B cell (primary cell): ENCODE measurements around the gene GPR160. TPM values are rescaled to one million over a fixed set of nuclear protein-coding genes. Genes with fewer than 3 reads are reported as not detected.

Experiments
- ATAC-seq: fragments of 200-7000 bp; cut with Tn5 transposase; one replicate; pipeline ENCODE4 v1.10.0; 2021; ENCODE audit warnings: low read depth, mild to moderate bottlenecking, moderate number of reproducible peaks, moderate library complexity
- CTCF ChIA-PET: fragments of 350-600 bp; sonication (Branson Sonifier 250); formaldehyde crosslinking; loops from one replicate; lab custom pipeline; 2021; ENCODE audit warnings: antibody characterized with exemption, inconsistent platforms; lab: Charles Lee
- POLR2A ChIA-PET: fragments of 350-600 bp; sonication (Branson Sonifier 250); formaldehyde crosslinking; loops from one replicate; lab custom pipeline; 2021; ENCODE audit warnings: antibody characterized with exemption; lab: Charles Lee
- DNase-seq: peaks from one replicate; pipeline ENCODE4 v3.0.0; 2013
- H2AFZ ChIP-seq: 2 replicates; pipeline ENCODE4 v1.6.1; 2012; ENCODE audit warnings: mild to moderate bottlenecking, low read depth, low read length; ENCODE audit not compliant: insufficient read depth, poor library complexity, severe bottlenecking
- H3K27ac ChIP-seq, 2 donors: 1 replicate in 1 of 2; 2 replicates in 1 of 2; pipeline ENCODE4 v1.5.1; 2012 to 2013; ENCODE audit warnings: low read length in 2 of 2, mild to moderate bottlenecking in 2 of 2, moderate library complexity in 1 of 2
- H3K27me3 ChIP-seq, 4 experiments: fragments of 200-600 bp in 1 of 4; sonication (generic) in 1 of 4; replicated peaks in 1 of 4; 1 replicate in 2 of 4; 2 replicates in 2 of 4; pipeline versions ENCODE4 v1.6.1 to v1.7.0; 2013 to 2016; ENCODE audit warnings: low read length in 3 of 4, mild to moderate bottlenecking in 2 of 4, mixed read lengths in 1 of 4, moderate library complexity in 1 of 4; ENCODE audit not compliant: insufficient read depth in 4 of 4, control insufficient read depth in 3 of 4; ENCODE audit errors: control extremely low read depth in 1 of 4
- H3K36me3 ChIP-seq, 2 experiments: replicated peaks in 1 of 2; 1 replicate in 1 of 2; 2 replicates in 1 of 2; pipeline versions ENCODE4 v1.6.1 to v1.7.1; 2013; ENCODE audit warnings: low read length in 1 of 2; ENCODE audit not compliant: insufficient read depth in 2 of 2, control insufficient read depth in 1 of 2; ENCODE audit errors: control extremely low read depth in 1 of 2, extremely low read depth in 1 of 2
- H3K4me1 ChIP-seq, 2 donors: fragments of 200-600 bp in 1 of 2; sonication (generic) in 1 of 2; 1 replicate in 1 of 2; 2 replicates in 1 of 2; pipeline versions ENCODE4 v1.5.1 to v1.6.1; 2013 to 2017; ENCODE audit warnings: low read length in 2 of 2; ENCODE audit not compliant: control insufficient read depth in 2 of 2, insufficient read depth in 2 of 2
- H3K4me2 ChIP-seq: replicated peaks from 2 replicates; pipeline ENCODE3; 2012; ENCODE audit warnings: mild to moderate bottlenecking, low read depth, low read length; ENCODE audit not compliant: poor library complexity, severe bottlenecking
- H3K4me3 ChIP-seq, 5 experiments: fragments of 200-600 bp in 1 of 5; sonication (generic) in 1 of 5; 1 replicate in 3 of 5; 2 replicates in 2 of 5; pipeline versions ENCODE4 v1.5.1 to v1.7.0; 2011 to 2016; ENCODE audit warnings: low read length in 4 of 5, mild to moderate bottlenecking in 4 of 5, low read depth in 2 of 5, control low read depth in 1 of 5, moderate library complexity in 1 of 5; ENCODE audit not compliant: insufficient read depth in 1 of 5; ENCODE audit errors: control extremely low read depth in 1 of 5, extremely low read depth in 1 of 5
- H3K79me2 ChIP-seq: fragments of 200-600 bp; sonication (generic); one replicate; pipeline ENCODE4 v1.6.0; 2016; ENCODE audit warnings: low read length; ENCODE audit not compliant: control insufficient read depth, insufficient read depth
- H3K9ac ChIP-seq: fragments of 200-600 bp; sonication (generic); 2 replicates; pipeline ENCODE4 v1.6.1; 2017; ENCODE audit warnings: mild to moderate bottlenecking, low read length, moderate library complexity
- H3K9me3 ChIP-seq, 3 donors: one replicate each; pipeline versions ENCODE4 v1.6.1 to v1.7.1; 2013; ENCODE audit warnings: low read length in 2 of 3; ENCODE audit not compliant: control insufficient read depth in 2 of 3, insufficient read depth in 1 of 3; ENCODE audit errors: control extremely low read depth in 1 of 3
- H4K20me1 ChIP-seq: 2 replicates; pipeline ENCODE4 v1.6.0; 2012; ENCODE audit warnings: mild to moderate bottlenecking, low read length; ENCODE audit not compliant: insufficient read depth, control insufficient read depth, poor library complexity, severe bottlenecking
- H3K27ac Mint-ChIP-seq: one replicate; pipeline ENCODE4 v1.8.0; 2021; ENCODE audit warnings: mixed read lengths
- H3K27me3 Mint-ChIP-seq: one replicate; pipeline ENCODE4 v1.8.0; 2021; ENCODE audit warnings: mixed read lengths
- H3K4me1 Mint-ChIP-seq: one replicate; pipeline ENCODE4 v1.8.0; 2021; ENCODE audit warnings: mixed read lengths
- H3K4me3 Mint-ChIP-seq: one replicate; pipeline ENCODE4 v1.8.0; 2021; ENCODE audit warnings: mixed read lengths
- H3K9me3 Mint-ChIP-seq: one replicate; pipeline ENCODE4 v1.8.0; 2022; ENCODE audit warnings: mixed read lengths; ENCODE audit not compliant: insufficient read depth
- EZH2 ChIP-seq: IDR thresholded peaks from 2 replicates; pipeline ENCODE4 v1.6.1; 2012; ENCODE audit warnings: borderline replicate concordance, low read depth, mild to moderate bottlenecking, moderate library complexity, low read length; ENCODE audit not compliant: insufficient read depth, poor library complexity, severe bottlenecking
- WGBS: methylation state at CpG from one replicate; pipeline ENCODE4 v1.1.5; 2013; ENCODE audit warnings: missing lambda C conversion rate; ENCODE audit not compliant: insufficient coverage; 5-methylcytosine and 5-hydroxymethylcytosine counted together
- intact Hi-C: fragments of 100-400 bp; cut with micrococcal nuclease; formaldehyde crosslinking; loops from one replicate; pipeline ENCODE4 v1.10.0; 2022
- polyA plus RNA-seq: library from polyadenylated mRNA; depleted of rRNA; stranded (reverse); fragments of >200 nt; gene quantifications from 2 replicates; pipeline ENCODE4 v1.2.3, GENCODE V29; 2012
- total RNA-seq, 2 donors: library from RNA; stranded (reverse); fragments of 120-200 nt in 1 of 2; gene quantifications; 1 replicate in 1 of 2; 2 replicates in 1 of 2; pipeline versions ENCODE4 v1.2.3 to v1.2.4, GENCODE V29; 2013 to 2022
- TF ChIP-seq, protein P1 (sequence below): fragments of 200-600 bp; IDR thresholded peaks from one replicate; pipeline ENCODE4 v1.8.0; 2022; ENCODE audit warnings: antibody characterized with exemption, mild to moderate bottlenecking

Gene GPR160
- total and polyA plus RNA-seq, 2 donors (not counting 1 experiment from before 2014, with no cell fraction given), result 17.4 to 17.5 TPM

DNA sequence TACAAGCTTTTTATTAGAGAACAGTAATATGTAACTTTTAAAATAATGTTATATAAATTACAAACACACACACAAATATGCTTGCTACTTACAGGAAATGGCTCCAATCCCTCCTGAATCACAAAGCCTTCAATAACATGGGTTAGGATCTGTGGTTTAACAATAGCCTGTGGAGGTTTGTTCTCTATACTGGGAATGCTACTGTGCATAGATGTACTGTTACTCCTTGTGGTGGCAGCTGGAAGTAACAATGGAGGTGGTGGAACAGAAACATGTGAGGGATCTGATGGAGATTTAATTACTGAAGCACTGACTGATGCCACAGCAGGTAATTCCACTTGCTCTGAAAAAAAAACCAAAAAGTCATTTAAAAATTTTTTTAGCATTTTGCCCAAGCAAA, 79.3 kb downstream of the GPR160 start:
- Histone ChIP-seq H3K9ac (no peak overlapping the region), H3K4me2 (no peak overlapping the region), H4K20me1 (no peaks in the 10 kb centered on the region), H3K9me3 (no peaks in the 10 kb centered on the region), H3K27me3 (no peaks in the 10 kb centered on the region), H3K36me3 (peaks cover 21 to 75% of the 10 kb centered on the region in 2 experiments), H3K79me2 (peaks cover 14% of the 10 kb centered on the region), H3K4me3 (no peak overlapping the region), H3K27ac (no peak overlapping the region), H2AFZ (no peak overlapping the region), H3K4me1 (no peaks in the 10 kb centered on the region)
- ATAC-seq (no peak), DNase-seq (no peak)
- Mint-ChIP-seq H3K27ac (no peak overlapping the region), H3K27me3 (no peaks in the 10 kb centered on the region), H3K4me1 (no peaks in the 10 kb centered on the region), H3K9me3 (no peaks in the 10 kb centered on the region), H3K4me3 (no peak overlapping the region)
- ChIA-PET POLR2A (interaction anchor here (0.5 kb wide), 1 partner anchor 16 kb away, joined by 5 read pairs; no protein-coding TSS in a partner anchor), CTCF (interaction anchor here (0.7 to 1.8 kb wide), 4 partner anchors 13 to 252 kb away, joined by 3 to 5 read pairs (median 4); no protein-coding TSS in a partner anchor)
- TF ChIP-seq, protein P1, sequence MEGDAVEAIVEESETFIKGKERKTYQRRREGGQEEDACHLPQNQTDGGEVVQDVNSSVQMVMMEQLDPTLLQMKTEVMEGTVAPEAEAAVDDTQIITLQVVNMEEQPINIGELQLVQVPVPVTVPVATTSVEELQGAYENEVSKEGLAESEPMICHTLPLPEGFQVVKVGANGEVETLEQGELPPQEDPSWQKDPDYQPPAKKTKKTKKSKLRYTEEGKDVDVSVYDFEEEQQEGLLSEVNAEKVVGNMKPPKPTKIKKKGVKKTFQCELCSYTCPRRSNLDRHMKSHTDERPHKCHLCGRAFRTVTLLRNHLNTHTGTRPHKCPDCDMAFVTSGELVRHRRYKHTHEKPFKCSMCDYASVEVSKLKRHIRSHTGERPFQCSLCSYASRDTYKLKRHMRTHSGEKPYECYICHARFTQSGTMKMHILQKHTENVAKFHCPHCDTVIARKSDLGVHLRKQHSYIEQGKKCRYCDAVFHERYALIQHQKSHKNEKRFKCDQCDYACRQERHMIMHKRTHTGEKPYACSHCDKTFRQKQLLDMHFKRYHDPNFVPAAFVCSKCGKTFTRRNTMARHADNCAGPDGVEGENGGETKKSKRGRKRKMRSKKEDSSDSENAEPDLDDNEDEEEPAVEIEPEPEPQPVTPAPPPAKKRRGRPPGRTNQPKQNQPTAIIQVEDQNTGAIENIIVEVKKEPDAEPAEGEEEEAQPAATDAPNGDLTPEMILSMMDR, result no peak
- TF ChIP-seq EZH2, result no peak
- intact Hi-C loops, result no loop called here

DNA sequence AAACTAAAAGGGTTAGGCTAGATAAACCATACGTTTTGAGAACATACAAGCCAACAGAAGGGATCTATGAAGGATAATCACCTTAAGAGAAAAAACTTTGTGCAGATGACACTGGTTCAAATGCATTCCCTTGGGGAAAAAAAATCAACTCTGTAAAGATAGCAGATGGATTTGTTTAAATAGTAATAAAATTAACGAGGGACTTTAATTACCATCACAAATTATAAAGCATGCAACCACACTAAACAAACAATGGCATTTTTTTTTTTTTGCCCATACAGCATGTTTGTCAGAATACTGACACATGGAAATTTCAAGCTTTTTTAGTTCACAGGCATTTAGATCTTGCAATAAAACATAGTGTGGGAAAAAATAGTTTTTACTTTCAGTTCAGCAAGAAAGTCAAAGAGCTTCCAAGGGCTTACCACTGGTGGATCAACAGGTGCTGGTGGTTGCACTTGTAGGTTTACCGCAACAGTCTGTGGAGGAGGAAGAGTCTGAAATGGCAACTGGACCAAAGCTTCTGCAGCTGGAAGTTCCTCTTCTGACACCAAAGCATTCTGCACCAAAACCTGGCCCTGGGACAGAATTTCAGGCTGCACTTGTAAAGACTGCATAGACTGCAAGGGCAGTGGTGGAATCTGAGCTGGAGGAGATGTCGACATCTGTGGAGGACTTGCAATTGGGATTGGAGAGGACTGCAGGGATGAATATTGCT, 90.6 kb downstream of the GPR160 start:
- 3% methylated on average over 2 of the region's 4 CpGs for WGBS
- Mint-ChIP-seq H3K27me3 (no peaks in the 10 kb centered on the region), H3K4me1 (peaks cover 17% of the 10 kb centered on the region), H3K4me3 (peak overlapping the region; percentile 67), H3K27ac (peak overlapping the region; percentile 86), H3K9me3 (no peaks in the 10 kb centered on the region)
- Histone ChIP-seq H3K9ac (peak overlapping the region; percentile 21), H3K4me1 (peaks cover 16 to 17% of the 10 kb centered on the region in 2 donors), H3K79me2 (peaks cover 31% of the 10 kb centered on the region), H3K27ac (peak overlapping the region; percentile 27 to 54), H2AFZ (no peak overlapping the region), H3K9me3 (peaks cover 1 to 8% (median 7%) of the 10 kb centered on the region in 3 donors), H3K27me3 (no peaks in the 10 kb centered on the region), H3K4me3 (peak overlapping the region in 1 of 5 experiments; percentile 1), H3K4me2 (peak overlapping the region; percentile 43), H4K20me1 (no peaks in the 10 kb centered on the region), H3K36me3 (peaks cover 15 to 27% of the 10 kb centered on the region in 2 experiments)
- no peak for TF ChIP-seq EZH2
- TF ChIP-seq, protein P1, result no peak
- CTCF ChIA-PET, result interaction anchor here (1.0 to 1.4 kb wide), 5 partner anchors 14 to 267 kb away, joined by 3 to 5 read pairs (median 3); partner anchors contain the start of gene SEC62
- POLR2A ChIA-PET, result interaction anchor here (0.7 kb wide), 1 partner anchor 53 kb away, joined by 4 read pairs; no protein-coding TSS in a partner anchor
- DNase-seq (peak; percentile 70), ATAC-seq (peak; percentile 81)
- intact Hi-C loops, result no loop called here
